Upper lobe of left lung (tissue), 4 donors: ENCODE measurements around the gene AAGAB.

Experiments
- POLR2A ChIP-seq, 4 donors: fragments of 450-650 bp; IDR thresholded peaks; one replicate each; pipeline ENCODE4 v1.5.1; 2016 to 2017; ENCODE audit warnings: antibody characterized with exemption in 4 of 4, mild to moderate bottlenecking in 2 of 4
- TF ChIP-seq, protein P1 (sequence below), 6 experiments: fragments of 450-650 bp in 4 of 6; fragments of 200-600 bp in 2 of 6; sonication (generic) in 2 of 6; IDR thresholded peaks; one replicate each; pipeline ENCODE4 v1.5.1; 2016 to 2019; ENCODE audit warnings: antibody characterized with exemption in 6 of 6

DNA sequence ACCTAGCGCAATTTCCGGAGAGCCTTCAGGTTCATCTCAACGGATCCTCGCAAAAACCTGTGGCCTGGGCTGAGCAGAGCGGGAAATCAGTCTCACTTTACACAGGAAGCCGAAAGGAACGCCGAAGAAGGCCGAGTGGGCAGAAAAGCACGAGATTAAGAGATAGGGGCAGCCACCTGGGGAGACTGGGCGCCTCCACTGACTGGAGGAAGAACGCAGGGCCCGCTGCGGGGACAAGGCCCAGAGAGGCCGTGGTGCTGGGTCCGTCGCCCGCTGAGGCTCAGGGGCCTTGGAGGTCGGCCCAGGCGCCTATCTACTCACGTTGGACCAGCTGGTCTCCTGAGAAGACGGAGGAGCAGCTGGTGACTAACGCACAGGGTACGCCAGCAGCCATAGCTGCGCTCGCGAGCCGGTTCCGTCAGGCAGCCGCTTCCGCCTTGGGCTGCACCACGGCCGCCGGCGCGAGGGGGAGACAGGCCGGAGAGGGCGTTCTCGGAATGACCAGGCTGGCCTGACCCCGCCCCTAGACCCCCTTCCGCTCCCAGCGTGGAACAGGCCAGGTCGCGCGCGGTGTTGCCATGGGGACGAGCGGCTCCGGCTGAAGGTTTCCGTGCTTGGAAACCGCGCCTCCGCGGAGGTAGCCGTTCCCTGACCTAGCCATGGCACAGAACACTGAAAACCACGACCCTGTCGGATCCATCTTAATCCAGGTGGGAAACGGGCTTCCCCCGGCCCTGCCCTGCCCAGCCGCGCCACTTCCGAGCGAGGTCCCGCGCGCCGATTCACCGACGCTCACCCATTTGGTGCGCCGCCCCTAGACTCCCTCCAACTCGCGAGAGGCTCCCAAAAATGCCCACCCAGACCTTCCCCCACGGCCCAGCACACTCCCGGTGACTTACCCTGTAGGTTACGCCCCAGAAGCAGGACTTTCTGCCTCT lies at the start of gene AAGAB, which contains the start of gene IQCH:
- TF ChIP-seq POLR2A (IDR thresholded peaks at IDR 0.05) = peak in 3 of 4 donors; percentile 62 to 91 (median 83)
- TF ChIP-seq, protein P1, sequence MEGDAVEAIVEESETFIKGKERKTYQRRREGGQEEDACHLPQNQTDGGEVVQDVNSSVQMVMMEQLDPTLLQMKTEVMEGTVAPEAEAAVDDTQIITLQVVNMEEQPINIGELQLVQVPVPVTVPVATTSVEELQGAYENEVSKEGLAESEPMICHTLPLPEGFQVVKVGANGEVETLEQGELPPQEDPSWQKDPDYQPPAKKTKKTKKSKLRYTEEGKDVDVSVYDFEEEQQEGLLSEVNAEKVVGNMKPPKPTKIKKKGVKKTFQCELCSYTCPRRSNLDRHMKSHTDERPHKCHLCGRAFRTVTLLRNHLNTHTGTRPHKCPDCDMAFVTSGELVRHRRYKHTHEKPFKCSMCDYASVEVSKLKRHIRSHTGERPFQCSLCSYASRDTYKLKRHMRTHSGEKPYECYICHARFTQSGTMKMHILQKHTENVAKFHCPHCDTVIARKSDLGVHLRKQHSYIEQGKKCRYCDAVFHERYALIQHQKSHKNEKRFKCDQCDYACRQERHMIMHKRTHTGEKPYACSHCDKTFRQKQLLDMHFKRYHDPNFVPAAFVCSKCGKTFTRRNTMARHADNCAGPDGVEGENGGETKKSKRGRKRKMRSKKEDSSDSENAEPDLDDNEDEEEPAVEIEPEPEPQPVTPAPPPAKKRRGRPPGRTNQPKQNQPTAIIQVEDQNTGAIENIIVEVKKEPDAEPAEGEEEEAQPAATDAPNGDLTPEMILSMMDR (IDR thresholded peaks at IDR 0.05) = peak in 4 of 6 experiments; percentile 25 to 46 (median 32)
